K562 (cell line): ENCODE measurements around the gene BTG2. TPM values are rescaled to one million over a fixed set of nuclear protein-coding genes. Genes with fewer than 3 reads are reported as not detected.

ENCODE experiments used
- ASH1L ChIP-seq: fragments of 450-650 bp; IDR thresholded peaks from 2 replicates; pipeline ENCODE4 v1.6.1; 2018; ENCODE audit warnings: borderline replicate concordance, mild to moderate bottlenecking, low read depth; ENCODE audit not compliant: partially characterized antibody
- CREM ChIP-seq: IDR thresholded peaks from 2 replicates; pipeline ENCODE4 v1.6.1; 2014; ENCODE audit warnings: antibody characterized with exemption, low read depth
- E2F6 ChIP-seq, 2 experiments: IDR thresholded peaks; 2 replicates each; pipeline ENCODE4 v1.6.1; 2011; ENCODE audit warnings: borderline replicate concordance in 1 of 2, control low read depth in 1 of 2, low read depth in 1 of 2, low read length in 1 of 2, mild to moderate bottlenecking in 1 of 2, mixed read lengths in 1 of 2, moderate library complexity in 1 of 2; ENCODE audit not compliant: insufficient read depth in 1 of 2, insufficient read length in 1 of 2, poor library complexity in 1 of 2, severe bottlenecking in 1 of 2; ENCODE audit errors: extremely low read depth in 1 of 2
- E4F1 ChIP-seq: fragments of 250-450 bp; sonication (Bioruptor Pico); IDR thresholded peaks from 2 replicates; pipeline ENCODE4 v1.5.0; 2021; ENCODE audit warnings: mild to moderate bottlenecking, borderline replicate concordance
- FOSL1 ChIP-seq: fragments of 200-800 bp; sonication (Bioruptor generic); conservative IDR thresholded peaks from 2 replicates; pipeline ENCODE4 v1.6.1; 2016; ENCODE audit warnings: missing genetic modification characterization, missing compliant biosample characterization
- MED1 ChIP-seq: sonication (generic); formaldehyde crosslinking; IDR thresholded peaks from 2 replicates; pipeline ENCODE4 v1.8.1; 2023; ENCODE audit warnings: missing genetic modification reagents, borderline replicate concordance
- NFYB ChIP-seq: IDR thresholded peaks from 2 replicates; pipeline ENCODE4 v1.6.1; 2011; ENCODE audit warnings: mild to moderate bottlenecking, moderate library complexity; ENCODE audit not compliant: insufficient read length; ENCODE audit errors: extremely low read depth
- PRDM10 ChIP-seq: fragments of 450-650 bp; IDR thresholded peaks from 2 replicates; pipeline ENCODE4 v1.6.1; 2018; ENCODE audit not compliant: partially characterized antibody
- SRF ChIP-seq, 2 experiments: fragments of 250-450, 450-650 bp in 1 of 2; sonication (Bioruptor Pico) in 1 of 2; sonication (generic) in 1 of 2; formaldehyde crosslinking; IDR thresholded peaks; 2 replicates each; pipeline versions ENCODE4 v1.5.0 to v1.5.1; 2020 to 2022; ENCODE audit warnings: mild to moderate bottlenecking in 1 of 2, missing genetic modification reagents in 1 of 2
- TSHZ1 ChIP-seq: fragments of 250-450 bp; sonication (Bioruptor Pico); IDR thresholded peaks from 2 replicates; pipeline ENCODE4 v1.4.0; 2020; ENCODE audit warnings: mild to moderate bottlenecking, moderate library complexity
- U2AF1 ChIP-seq: fragments of 200-400 bp; formaldehyde crosslinking; optimal IDR thresholded peaks from 2 replicates; pipeline ENCODE3; 2017; ENCODE audit warnings: mild to moderate bottlenecking, low read depth, low read length, moderate library complexity
- VEZF1 ChIP-seq: fragments of 200-800 bp; sonication (Bioruptor generic); IDR thresholded peaks from 2 replicates; pipeline ENCODE4 v1.6.1; 2017; ENCODE audit warnings: missing genetic modification characterization, missing compliant biosample characterization
- polyA plus RNA-seq, 8 experiments: library from polyadenylated mRNA; depleted of rRNA in 4 of 8; stranded (reverse) in 5 of 8; unstranded in 3 of 8; fragments of >200 nt; fragmentation: Nextera tagmentation in 2 of 8; fragmentation: Illumina TruSeq in 1 of 8; extraction: Ambion mirVana in 2 of 8; extraction: Trizol in 1 of 8; gene quantifications; 2 replicates each; pipeline versions ENCODE4 v1.2.1 to v1.2.3, GENCODE V29; 2011 to 2014; ENCODE audit warnings: inconsistent platforms in 1 of 8, missing spikeins in 1 of 8
- total RNA-seq, 7 experiments: library from RNA; depleted of rRNA in 6 of 7; stranded (reverse); fragments of >200 nt in 6 of 7; fragmentation: Illumina TruSeq in 2 of 7; extraction: Trizol in 2 of 7; gene quantifications; 2 replicates each; pipeline versions ENCODE4 v1.2.1 to v1.2.3, GENCODE V29; 2011 to 2021; ENCODE audit warnings: low replicate concordance in 1 of 7

The BTG2 gene
- total and polyA plus RNA-seq, 9 of the 15 experiments (the other 6 are each of a cell fraction or from before 2014, with no cell fraction given), result 2.3 to 41.9 (median 8.7) TPM

GRCh38 chr1:203287109-203287893 is 18.0 kb upstream of the BTG2 start (continued):
- TF ChIP-seq E2F6 (IDR thresholded peaks at IDR 0.05; ENCODE audit: borderline replicate concordance in 1 of 2, extremely low read depth in 1 of 2, insufficient read depth in 1 of 2, insufficient read length in 1 of 2, low read depth in 1 of 2, low read length in 1 of 2, poor library complexity in 1 of 2, severe bottlenecking in 1 of 2), result no peak
- peak; percentile 72 for TF ChIP-seq VEZF1 (CRISPR knock-in tag)
- 0 out of 4 replicates have a peak, but pooled peaks of 1 of the 2 experiments have one; percentile 35 for TF ChIP-seq SRF (CRISPR knock-in tag; IDR thresholded peaks at IDR 0.05)
- no peak for TF ChIP-seq E4F1 (CRISPR knock-in tag)
- TF ChIP-seq PRDM10, result peak; percentile 41
- peak; percentile 85 for TF ChIP-seq CREM
- TF ChIP-seq FOSL1 (tag), result no peak
- no peak for TF ChIP-seq NFYB
- TF ChIP-seq TSHZ1 (CRISPR knock-in tag), result no peak
- peak; percentile 16 for TF ChIP-seq ASH1L
- TF ChIP-seq MED1 (CRISPR knock-in tag), result no peak
- no peak for TF ChIP-seq U2AF1
